PC-3 (cell line): ENCODE measurements around the gene UBTD1.

Source experiments
- CTCF ChIP-seq: fragments of 300-600 bp; sonication (generic); conservative IDR thresholded peaks from 2 replicates; pipeline ENCODE4 v1.5.1; 2017; ENCODE audit warnings: antibody characterized with exemption, low read depth, mild to moderate bottlenecking, low read length
- EZH2 ChIP-seq: fragments of 300-600 bp; sonication (generic); IDR thresholded peaks from one replicate; pipeline ENCODE4 v1.6.1; 2017; ENCODE audit warnings: antibody characterized with exemption, mild to moderate bottlenecking, low read length; ENCODE audit not compliant: unreplicated experiment

GRCh38 chr10:97548828-97549455 lies 50.2 kb downstream of the UBTD1 start:
- TF ChIP-seq EZH2 (no peak), CTCF (no peak)
